Right renal pelvis (tissue), 4 donors: ENCODE results near the gene MYO15A. TPM values are rescaled to one million over a fixed set of nuclear protein-coding genes. Genes with fewer than 3 reads are reported as not detected.

ENCODE experiments used
- DNase-seq, 4 donors: peaks; one replicate each; pipeline ENCODE4 v3.0.0-alpha.2; 2013; ENCODE audit warnings: low read depth in 4 of 4, low spot score in 3 of 4, missing footprints in 1 of 4
- polyA plus RNA-seq, 4 donors: library from polyadenylated mRNA; unstranded; fragments of 120-200 nt; gene quantifications; one replicate each; pipeline ENCODE4 v1.2.1, GENCODE V29; 2013; ENCODE audit not compliant: insufficient read length in 4 of 4

Gene MYO15A
- polyA plus RNA-seq, 4 donors = 2.1 to 3.8 (median 2.8) TPM

DNA sequence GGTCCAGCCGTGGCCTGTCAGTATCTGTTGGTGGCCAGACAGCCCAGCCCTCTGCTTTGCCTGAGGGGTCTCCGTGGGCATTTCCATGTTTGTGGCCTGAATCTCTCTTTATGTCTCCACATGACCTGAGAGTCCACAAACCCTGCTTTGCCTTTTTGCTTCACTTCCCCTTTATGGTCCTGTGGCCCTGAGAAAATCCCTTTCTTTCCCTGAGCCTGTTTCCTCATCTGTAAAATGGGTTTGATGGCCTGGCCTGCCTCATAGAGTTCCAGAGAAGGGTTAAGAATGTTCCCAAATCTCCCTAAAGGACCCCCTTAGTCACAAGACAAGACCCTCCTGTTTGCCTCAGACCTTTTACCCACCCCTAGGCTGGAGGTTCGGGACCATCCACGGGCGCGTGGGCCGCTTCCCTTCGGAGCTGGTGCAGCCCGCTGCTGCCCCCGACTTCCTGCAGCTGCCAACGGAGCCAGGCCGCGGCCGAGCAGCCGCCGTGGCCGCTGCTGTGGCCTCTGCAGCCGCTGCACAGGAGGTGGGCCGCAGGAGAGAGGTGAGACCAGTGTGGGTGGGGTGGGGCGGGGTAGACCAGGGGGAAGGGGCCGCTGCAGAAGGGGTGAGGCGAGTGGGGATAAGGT lies 48.9 kb downstream of the MYO15A start:
- no peak for DNase-seq

DNA sequence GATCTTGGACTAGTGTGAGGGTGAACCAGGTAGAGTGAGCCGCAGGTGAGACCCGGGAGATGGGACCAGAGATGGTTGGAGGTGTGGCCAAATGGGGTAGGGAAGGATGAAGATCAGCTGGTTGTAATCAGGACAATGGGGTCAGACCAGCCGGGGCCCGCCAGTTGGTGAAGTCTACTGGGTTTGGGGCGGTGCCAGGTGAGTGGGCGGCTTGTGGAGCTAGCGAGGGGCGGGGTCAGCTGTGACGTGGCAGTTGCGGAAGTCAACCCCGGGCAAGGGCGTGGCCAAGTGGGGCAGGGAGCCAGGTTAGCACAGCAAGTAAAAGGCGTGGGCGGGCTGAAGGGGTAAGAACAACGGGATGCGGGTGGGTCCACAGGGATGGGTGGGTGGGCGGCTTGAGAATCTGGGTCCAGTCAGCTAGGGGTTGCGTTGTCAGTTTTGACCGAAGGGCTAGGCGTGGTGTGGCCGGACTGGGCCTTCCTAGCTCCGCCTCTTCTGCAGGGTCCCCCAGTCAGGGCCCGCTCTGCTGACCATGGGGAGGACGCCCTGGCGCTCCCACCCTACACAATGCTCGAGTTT lies 49.6 kb downstream of the MYO15A start:
- DNase-seq = peak; percentile 55 to 74 (median 66)

DNA sequence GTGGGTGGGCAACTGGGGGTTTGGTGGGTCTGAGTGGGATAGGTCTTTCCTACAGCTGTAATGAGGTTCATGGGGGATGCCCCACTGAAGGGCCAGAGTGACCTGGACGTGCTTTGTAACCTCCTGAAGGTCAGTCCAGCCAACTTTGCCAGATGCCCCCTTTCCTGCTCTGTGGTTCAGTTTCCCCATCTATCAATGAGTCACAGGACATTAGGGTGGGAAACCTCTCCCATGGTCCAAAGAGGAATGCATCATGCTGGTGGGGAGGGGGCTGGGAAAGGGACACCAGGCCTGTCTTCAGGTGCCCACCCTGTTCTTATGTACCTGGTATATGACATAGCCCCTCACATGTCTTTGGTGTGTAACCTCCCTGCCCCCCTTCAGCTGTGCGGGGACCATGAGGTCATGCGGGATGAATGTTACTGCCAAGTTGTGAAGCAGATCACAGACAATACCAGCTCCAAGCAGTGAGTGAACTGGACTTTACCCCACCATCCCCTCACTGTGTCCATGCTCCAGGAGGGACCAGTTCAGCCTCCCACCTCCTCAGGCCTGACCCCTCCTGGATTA lies 51.1 kb downstream of the MYO15A start:
- DNase-seq = no peak

DNA sequence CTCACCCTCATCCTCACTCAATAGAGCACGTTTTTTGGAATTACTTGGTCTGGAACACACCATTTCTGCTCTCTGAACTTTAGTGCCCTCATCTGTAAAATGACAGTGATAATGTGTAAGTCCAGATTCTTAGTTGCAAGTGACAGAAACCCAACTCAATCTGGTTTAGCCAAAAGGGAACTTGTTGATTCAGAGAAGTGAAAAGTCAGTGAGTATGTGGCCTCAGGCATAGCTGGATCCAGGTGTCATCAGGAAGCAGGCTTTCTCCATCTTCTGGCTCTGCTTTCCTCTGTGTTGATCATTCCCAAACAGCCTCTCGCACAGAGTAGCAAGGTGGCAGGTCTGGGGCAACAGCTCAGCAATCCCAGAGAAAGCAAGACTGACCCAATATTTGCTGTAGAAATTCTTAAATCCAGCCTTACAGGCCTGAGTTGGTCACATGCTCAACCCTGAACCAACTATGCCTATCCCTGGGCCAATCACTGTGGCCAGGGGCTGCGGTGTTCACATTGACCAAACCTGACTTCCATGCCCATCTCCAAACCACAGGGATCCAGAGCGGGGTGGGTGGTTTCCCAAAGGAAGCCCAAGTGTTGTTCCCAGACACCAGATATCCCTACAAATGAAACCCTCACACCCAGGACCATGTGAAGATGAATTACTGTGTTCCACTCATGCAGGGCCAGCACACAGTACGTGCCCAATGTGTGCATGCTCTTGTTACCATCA lies 51.7 kb downstream of the MYO15A start:
- DNase-seq = no peak

DNA sequence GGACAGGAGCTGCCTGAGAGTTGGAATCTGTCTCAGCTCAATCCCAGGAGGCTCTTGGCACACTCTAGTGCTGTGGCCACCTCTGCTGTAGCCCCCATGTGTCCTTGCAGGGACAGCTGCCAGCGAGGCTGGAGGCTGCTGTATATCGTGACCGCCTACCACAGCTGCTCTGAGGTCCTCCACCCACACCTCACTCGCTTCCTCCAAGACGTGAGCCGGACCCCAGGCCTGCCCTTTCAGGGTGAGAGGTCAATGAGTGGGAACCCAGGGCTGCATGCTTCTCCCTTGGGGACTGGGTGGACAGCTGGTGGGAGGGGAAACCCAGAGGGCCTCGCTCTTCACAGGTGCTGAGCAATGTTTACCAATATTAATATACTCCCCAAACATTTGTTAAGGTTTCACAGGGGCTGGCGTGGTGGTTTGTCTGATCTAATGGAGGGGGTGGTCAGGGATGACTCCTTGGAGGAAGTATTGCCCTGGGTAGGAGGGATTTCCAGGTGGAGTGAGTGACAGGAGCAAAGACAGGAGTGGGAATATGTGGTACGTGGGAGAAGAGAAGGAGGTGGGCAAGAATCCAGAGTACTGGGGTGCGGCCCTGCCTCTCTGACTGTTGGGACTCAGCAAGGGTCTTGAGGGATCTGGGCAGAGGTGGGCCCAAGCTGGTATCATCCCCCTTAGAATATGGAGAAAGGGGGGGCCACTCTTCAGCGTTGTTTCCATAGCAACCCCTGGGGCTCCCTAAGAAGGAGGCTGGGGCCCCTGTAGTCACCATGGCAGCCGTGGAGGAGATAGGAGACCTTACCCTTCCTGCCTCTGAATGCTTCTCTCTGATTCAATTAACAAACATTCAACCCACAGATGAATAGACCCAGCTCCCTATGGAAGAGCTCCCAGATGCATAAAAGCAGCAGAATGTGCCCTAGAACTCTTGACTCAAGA lies 52.9 kb downstream of the MYO15A start:
- DNase-seq = no peak

DNA sequence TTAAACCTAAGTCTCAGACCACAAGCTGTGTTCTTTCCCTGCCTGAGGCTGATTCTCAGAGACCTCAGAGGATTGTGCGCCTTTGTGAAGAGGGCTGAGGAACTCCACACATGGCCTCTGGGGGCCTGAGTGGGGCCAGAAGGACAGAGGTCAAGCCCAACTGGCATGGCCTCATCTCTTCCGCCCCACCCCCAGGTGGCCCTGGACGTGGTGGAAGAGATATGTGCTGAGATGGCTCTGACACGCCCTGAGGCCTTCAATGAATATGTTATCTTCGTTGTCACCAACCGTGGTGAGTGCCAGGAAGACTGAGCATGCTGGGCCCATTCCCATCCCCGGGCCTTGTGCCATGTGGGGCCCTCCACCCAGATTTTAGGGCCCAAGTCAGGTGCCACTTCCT lies 55.0 kb downstream of the MYO15A start:
- DNase-seq = no peak

DNA sequence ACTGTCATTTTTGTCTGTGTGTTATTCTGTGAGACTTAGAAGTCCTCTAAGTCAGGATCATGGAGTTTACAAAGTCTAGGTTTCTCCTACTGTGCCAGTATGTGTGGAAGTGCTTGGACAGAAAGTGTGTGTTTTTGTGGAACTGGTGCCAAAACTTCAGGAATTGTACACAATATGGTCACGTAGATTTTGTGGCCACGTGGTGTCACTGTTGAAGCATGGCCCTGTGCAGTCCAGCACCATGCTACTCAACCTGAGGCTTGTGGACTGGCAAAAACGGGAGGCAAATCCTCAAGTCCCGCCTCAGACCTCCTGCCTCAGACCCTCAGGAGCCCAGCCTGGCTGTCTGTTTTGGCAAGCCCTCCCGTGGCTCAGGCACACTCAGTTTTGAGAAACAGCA lies 58.3 kb downstream of the MYO15A start:
- no peak for DNase-seq

DNA sequence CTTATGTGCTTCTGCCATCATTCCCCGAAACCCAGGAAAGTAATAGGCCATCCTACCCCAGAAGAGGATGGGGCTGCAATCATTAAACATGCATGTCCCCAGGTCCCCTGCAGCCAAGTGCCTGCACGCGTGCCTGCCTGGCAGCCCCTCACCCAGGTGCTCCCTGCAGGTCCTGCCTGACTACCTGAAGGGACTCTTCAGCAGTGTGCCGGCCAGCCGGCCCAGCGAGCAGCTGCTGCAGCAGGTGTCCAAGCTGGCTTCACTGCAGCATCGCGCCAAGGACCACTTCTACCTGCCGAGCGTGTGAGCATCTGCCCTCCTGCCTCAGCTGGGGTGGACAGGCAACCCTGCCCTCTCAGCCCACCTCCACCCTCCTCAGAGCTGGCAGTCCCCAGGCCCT lies 58.9 kb downstream of the MYO15A start:
- no peak for DNase-seq

DNA sequence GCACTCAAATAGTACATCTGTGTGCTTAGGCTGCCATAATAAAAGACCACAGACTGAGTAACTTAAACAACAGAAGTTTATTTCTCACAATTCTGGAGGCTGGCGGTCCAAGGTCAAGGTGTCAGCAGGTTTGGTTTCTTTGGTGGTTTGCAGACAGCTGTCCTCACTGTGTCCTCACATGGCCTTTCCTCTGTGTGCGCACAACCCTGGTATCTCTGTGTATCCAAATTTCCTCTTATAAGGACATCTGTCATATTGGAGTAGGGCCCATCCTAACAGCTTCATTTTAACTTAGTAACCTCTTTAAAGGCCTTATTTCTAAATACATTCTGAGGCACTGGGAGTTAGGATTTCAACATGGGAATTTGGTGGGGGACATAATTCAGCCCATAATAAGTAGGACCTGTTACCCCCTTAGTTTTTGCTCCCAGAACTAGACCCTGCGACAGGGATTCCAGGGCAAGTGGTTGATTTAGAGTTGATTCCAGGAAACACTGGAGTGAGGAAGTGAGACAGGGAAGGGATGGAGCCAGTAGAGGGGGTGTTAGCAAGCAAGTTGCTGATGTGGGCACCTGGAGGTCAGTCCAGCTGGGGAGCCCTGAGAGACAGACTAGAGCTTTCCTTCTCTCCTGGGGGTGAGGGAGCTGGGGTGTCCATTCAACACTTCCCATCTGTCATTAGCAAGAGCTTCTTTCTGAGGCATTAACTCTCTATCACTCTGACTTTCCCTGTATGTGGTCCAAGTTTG lies 64.1 kb downstream of the MYO15A start:
- DNase-seq = no peak

DNA sequence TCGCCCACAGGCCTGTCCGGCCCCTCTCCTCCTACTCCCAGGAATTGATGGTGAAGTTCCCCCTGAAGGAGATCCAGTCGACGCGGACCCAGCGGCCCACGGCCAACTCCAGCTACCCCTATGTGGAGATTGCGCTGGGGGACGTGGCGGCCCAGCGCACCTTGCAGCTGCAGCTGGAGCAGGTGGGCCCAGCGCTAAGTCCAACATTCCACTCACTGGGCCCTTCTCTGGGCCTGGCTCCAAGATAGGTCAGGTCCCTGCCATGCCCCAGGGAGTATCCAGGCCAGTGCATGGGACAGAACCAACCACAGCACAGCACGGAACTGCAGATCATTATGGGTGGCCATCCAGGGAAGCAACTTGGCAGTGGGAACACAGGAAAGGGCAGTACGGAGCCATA lies 65.2 kb downstream of the MYO15A start:
- DNase-seq = no peak

DNA sequence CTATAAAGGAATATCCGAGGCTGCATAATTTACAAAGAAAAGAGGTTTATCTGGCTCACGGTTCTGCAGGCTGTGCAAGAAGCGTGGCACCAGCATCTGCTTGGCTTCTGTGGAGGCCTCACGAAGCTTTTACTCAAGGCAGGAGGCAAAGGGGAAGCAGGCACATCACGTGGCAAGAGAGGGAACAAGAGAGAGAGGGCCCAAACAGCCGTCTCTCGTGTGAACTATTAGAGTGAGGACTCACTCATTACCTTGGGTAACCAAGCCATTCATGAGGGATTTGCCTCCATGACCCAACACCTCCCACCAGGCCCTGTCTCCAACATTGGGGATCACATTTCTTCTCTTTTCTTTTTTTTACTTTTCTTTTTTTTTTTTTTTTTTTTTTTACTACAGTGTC lies 67.6 kb downstream of the MYO15A start:
- no peak for DNase-seq

DNA sequence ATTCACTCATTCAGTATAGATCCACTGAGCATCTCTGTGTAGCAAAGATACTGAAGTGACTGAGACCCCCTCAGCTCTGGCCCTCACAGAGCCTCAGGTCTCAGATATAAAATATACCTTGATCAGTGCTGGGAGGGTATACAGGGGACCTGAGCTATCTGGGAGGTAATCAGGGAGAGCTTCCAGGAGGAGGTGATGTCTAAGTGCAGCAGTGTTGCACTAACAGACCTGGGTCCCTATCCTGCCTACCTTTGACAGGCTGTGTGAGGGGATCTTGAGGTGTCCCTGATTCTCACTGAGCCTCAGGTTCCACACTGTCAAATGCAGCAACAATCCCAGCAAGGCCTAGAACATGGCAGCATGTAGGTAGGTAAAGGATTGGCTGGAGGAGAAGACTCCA lies 68.6 kb downstream of the MYO15A start:
- no peak for DNase-seq

DNA sequence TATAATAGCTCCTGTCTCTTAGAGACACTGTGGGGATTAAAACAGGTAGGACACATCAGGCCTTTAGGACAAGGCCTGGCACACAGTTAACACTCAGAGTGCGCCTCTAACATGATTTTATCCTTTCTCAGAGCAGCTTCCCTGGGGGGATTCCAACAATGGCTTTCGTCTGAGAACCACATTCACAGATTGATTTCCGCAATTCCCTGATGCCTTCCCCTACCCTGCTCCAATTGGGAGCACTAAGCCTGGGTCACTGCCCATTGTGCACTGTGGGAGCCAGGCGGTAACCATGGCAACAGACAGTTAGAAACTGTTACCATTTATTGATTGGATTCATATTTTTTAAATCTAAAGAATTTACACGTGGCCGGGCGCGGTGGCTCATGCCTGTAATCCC lies 69.2 kb downstream of the MYO15A start:
- DNase-seq = no peak

DNA sequence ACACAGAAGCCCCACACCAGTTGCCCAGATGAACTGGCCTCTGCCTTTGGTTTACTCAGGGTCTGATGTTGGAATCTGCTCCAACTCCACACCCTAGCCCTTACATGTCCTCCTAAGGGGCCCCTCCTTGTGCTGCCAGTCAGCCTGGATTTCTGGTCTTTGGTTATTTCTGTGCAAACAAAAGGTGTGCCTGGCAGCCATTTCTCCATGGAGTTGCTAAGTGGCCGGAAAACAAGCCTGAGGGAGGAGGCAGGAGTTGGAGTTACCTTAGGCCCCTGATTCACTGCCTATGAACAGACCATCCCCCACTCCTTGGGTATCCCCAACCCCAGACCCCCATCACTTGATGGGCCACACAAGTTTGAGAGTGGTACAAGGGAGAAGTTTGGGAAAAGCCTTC lies 70.6 kb downstream of the MYO15A start:
- no peak for DNase-seq

DNA sequence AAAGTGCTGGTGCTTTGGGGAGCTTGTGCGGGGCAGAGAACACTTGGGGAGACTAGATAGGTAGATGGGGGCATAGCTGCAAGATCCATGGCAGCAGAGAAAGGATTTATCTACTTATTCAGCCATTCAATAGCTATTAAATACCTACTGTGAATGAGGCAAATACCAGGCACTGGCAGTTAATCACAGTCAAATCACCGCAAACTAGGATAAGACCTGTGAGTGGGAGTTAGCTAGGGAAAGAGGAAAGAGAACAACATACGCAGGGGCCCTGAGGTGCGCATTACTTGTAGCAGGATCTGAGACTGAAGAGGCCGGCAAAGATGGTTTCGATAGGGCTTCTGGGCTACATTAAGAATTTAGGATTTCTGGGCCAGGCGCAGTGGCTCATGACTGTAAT lies 71.2 kb downstream of the MYO15A start:
- no peak for DNase-seq

DNA sequence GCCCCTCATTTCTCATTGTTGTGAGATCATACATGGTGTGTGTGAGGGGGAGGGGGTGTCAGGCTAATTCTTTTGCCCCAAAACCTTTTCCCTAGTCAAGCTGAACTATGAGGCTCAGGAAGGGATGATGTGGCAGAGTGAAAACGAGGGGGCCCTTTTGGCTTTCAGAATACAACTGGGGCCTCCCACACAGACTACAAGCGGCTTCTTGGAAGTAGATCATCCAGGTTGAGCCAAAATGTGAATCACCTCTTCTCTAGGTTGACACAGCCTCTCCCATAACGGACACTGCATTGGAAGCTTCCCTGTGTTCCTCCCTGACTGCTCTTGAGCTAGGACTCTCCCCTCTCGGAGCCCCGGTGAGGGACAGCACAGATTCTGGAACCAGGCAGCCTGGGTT lies 72.8 kb downstream of the MYO15A start:
- DNase-seq = no peak

DNA sequence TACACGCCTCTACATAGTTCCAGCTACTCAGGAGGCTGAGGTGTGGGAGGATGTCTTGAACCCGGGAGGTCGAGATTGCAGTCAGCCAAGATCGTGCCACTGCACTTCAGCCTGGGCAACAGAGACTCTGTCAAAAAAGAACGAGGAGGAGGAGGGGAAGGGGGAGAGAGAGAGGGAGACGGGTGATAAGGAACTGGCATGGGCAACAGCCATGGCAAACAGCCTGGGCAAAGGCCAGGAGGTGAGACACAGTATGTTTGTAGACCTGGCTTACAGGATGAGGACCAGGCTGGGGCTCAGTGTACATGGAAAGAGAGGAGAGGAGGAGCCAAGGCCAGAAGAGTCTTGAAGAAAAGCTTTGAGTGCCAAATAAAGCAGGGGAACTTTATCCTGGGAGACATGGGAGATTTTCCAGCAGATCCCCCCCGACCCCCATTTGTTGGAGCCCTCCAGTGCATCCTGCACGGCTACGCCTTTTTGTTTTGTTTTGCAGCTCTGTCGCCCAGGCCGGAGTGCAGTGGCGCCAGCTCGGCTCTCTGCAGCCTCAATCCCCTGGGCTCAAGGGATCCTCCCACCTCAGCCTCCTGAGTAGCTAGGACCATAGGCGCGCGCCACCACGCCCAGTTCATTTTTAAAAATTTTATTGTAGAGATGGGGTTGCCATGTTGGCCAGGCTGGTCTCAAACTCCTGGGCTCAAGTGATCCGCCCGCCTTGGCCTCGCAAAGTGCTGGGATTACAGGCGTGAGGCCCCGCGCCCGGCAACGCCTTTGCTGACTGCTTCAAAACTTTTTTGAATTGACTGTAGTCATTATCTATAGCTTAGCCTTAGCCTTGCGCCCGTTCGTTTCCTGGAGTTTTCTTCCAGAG lies 73.8 kb downstream of the MYO15A start:
- DNase-seq = no peak

DNA sequence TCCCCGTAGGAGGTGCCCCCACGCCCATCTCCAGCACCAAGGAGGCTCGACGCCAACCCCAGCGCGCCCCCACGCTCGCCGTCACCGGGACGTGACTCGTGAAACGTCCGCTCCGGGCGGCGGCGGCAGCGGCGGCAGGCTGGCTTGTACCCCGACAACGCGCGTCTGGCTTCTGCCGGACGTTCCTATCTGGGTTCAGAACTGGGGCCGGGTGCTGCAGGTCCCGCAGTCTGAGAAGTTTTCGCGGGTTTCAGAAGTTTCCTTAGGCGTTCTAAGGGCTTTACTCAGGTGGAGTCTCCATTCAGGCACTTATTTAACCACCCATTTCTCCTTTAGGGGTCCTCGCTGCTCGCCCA lies 74.4 kb downstream of the MYO15A start:
- no peak for DNase-seq
